SJSA1 (cell line): ENCODE measurements around the gene GOLGA3. TPM values are rescaled to one million over a fixed set of nuclear protein-coding genes. Genes with fewer than 3 reads are reported as not detected.

Experiments used
- total RNA-seq: library from RNA; depleted of rRNA; stranded (reverse); fragments of >200 nt; shearing (Covaris generic); gene quantifications from 2 replicates; pipeline ENCODE4 v1.2.3, GENCODE V29; 2014; rRNA removed

The GOLGA3 gene
- total RNA-seq, 1 experiment from 2014 or later = 71.1 TPM

Other genes starting within 250 kb of the GOLGA3 start
- not detected in 2 replicates for gene LRCOL1, start 218.3 kb downstream of the GOLGA3 start, total RNA-seq
- not detected in 2 replicates for gene P2RX2, start 210.1 kb downstream of the GOLGA3 start, total RNA-seq
- gene POLE, start 141.5 kb downstream of the GOLGA3 start, total RNA-seq = 17.4 and 32.8 TPM in 2 replicates
- gene PXMP2, start 141.3 kb downstream of the GOLGA3 start, total RNA-seq = 105 and 109 TPM in 2 replicates
- 30.8 and 36.5 TPM in 2 replicates for gene PGAM5, start 118.0 kb downstream of the GOLGA3 start, total RNA-seq
- 64.0 and 72.6 TPM in 2 replicates for gene ANKLE2, start 67.0 kb downstream of the GOLGA3 start, total RNA-seq
- 4.5 and 7.1 TPM in 2 replicates for gene CHFR, start 58.7 kb upstream of the GOLGA3 start, total RNA-seq
- 0.32 and 0.88 TPM in 2 replicates for gene ZNF605, start 127.4 kb upstream of the GOLGA3 start, total RNA-seq
- gene ZNF26, start 157.5 kb upstream of the GOLGA3 start, total RNA-seq = 5.8 and 10.4 TPM in 2 replicates
- gene ZNF84, start 208.6 kb upstream of the GOLGA3 start, total RNA-seq = 4.1 and 6.4 TPM in 2 replicates